Measurements from ENCODE around the gene PPARG. TPM values are rescaled to one million over a fixed set of nuclear protein-coding genes. Genes with fewer than 3 reads are reported as not detected.

The PPARG gene
- total RNA-seq, 1 experiment from 2014 or later: 61.5 TPM

GRCh38 chr3:12356996-12357395 lies 68.1 kb downstream of the PPARG start:
- no peak for TF ChIP-seq EZH2 (IDR thresholded peaks at IDR 0.05; ENCODE audit: low read depth)
- no peak for TF ChIP-seq CTCF (conservative IDR thresholded peaks at IDR 0.05)
- Histone ChIP-seq H3K9me3 (ENCODE audit: insufficient read depth, low read depth) (no peaks in the 10 kb centered on the region), H3K27me3 (ENCODE audit: insufficient read depth, low read depth) (no peaks in the 10 kb centered on the region), H3K4me2 (no peak overlapping the region), H3K79me2 (ENCODE audit: low read depth) (peaks cover 96% of the 10 kb centered on the region), H3K4me3 (no peak overlapping the region), H3K4me1 (replicated peaks; ENCODE audit: insufficient read depth) (peaks cover 19% of the 10 kb centered on the region), H3F3A (ENCODE audit: insufficient read depth, low read depth) (peaks cover 78% of the 10 kb centered on the region), H3K27ac (peak overlapping the region; percentile 25; the same call in 1 of the 2 replicates), H4K20me1 (ENCODE audit: insufficient read depth) (peaks cover 13% of the 10 kb centered on the region), H2AFZ (no peak overlapping the region), H3K36me3 (ENCODE audit: low read depth) (peaks cover 73% of the 10 kb centered on the region), H3K9me2 (ENCODE audit: insufficient read depth) (no peaks in the 10 kb centered on the region)
- intact Hi-C loops (cut with micrococcal nuclease; ENCODE audit: unreplicated experiment): no loop called here
- CTCF ChIA-PET: no interaction called here
- POLR2A ChIA-PET (ENCODE audit: unreplicated experiment): interaction anchor here (0.6 kb wide), 1 partner anchor 70 kb away, joined by 3 read pairs; no protein-coding TSS in a partner anchor
- DNase-seq: no peak
- BruUV-seq (replicated peaks): no TSS peak

- Histone ChIP-seq H4K20me1 (ENCODE audit: insufficient read depth) (peaks cover 10% of the 10 kb centered on the region), H2AFZ (no peak overlapping the region), H3K79me2 (ENCODE audit: low read depth) (peaks cover 94% of the 10 kb centered on the region), H3K9me2 (ENCODE audit: insufficient read depth) (no peaks in the 10 kb centered on the region), H3K9me3 (ENCODE audit: insufficient read depth, low read depth) (no peaks in the 10 kb centered on the region), H3F3A (ENCODE audit: insufficient read depth, low read depth) (peaks cover 76% of the 10 kb centered on the region), H3K27me3 (ENCODE audit: insufficient read depth, low read depth) (no peaks in the 10 kb centered on the region), H3K4me3 (no peak overlapping the region), H3K27ac (peak overlapping the region; percentile 25; the same call in 1 of the 2 replicates), H3K4me1 (replicated peaks; ENCODE audit: insufficient read depth) (peaks cover 15% of the 10 kb centered on the region), H3K36me3 (ENCODE audit: low read depth) (peaks cover 69% of the 10 kb centered on the region), H3K4me2 (no peak overlapping the region)
- TF ChIP-seq CTCF (conservative IDR thresholded peaks at IDR 0.05) (no peak), EZH2 (IDR thresholded peaks at IDR 0.05; ENCODE audit: low read depth) (no peak)
- CTCF ChIA-PET: no interaction called here
- DNase-seq: no peak
- POLR2A ChIA-PET (ENCODE audit: unreplicated experiment): no interaction called here
- intact Hi-C loops (cut with micrococcal nuclease; ENCODE audit: unreplicated experiment): no loop called here
- BruUV-seq (replicated peaks): no TSS peak
Observed at GRCh38 chr3:12357456-12357855, 68.6 kb downstream of the PPARG start.

- intact Hi-C loops (cut with micrococcal nuclease; ENCODE audit: unreplicated experiment): no loop called here
- H2AFZ ChIP-seq: no peak overlapping the region
- H3F3A ChIP-seq (ENCODE audit: insufficient read depth, low read depth): peaks cover 61% of the 10 kb centered on the region
- no peaks in the 10 kb centered on the region for H3K27me3 ChIP-seq (ENCODE audit: insufficient read depth, low read depth)
- TF ChIP-seq EZH2 (IDR thresholded peaks at IDR 0.05; ENCODE audit: low read depth) (no peak), CTCF (conservative IDR thresholded peaks at IDR 0.05) (no peak)
- no peaks in the 10 kb centered on the region for H3K4me1 ChIP-seq (replicated peaks; ENCODE audit: insufficient read depth)
- no peak overlapping the region for H3K4me3 ChIP-seq
- H3K9me2 ChIP-seq (ENCODE audit: insufficient read depth): no peaks in the 10 kb centered on the region
- H4K20me1 ChIP-seq (ENCODE audit: insufficient read depth): peaks cover 9% of the 10 kb centered on the region
- H3K36me3 ChIP-seq (ENCODE audit: low read depth): peaks cover 55% of the 10 kb centered on the region
- peaks cover 3% of the 10 kb centered on the region; the same call in 1 of the 2 replicates for H3K9me3 ChIP-seq (ENCODE audit: insufficient read depth, low read depth)
- 0 out of 2 replicates have a peak overlapping the region, but pooled peaks have one; percentile 14 for H3K27ac ChIP-seq
- DNase-seq: no peak
- POLR2A ChIA-PET (ENCODE audit: unreplicated experiment): no interaction called here
- H3K79me2 ChIP-seq (ENCODE audit: low read depth): peaks cover 84% of the 10 kb centered on the region
- no TSS peak for BruUV-seq (replicated peaks)
- H3K4me2 ChIP-seq: no peak overlapping the region
- CTCF ChIA-PET: no interaction called here
Observed at GRCh38 chr3:12363397-12364195, 74.7 kb downstream of the PPARG start.
